ENCODE measurements around the gene TBC1D3. TPM values are rescaled to one million over a fixed set of nuclear protein-coding genes. Genes with fewer than 3 reads are reported as not detected.

TBC1D3 gene
- total and polyA plus RNA-seq, 9 of the 15 experiments (the other 6 are each of a cell fraction or from before 2014, with no cell fraction given): 0.08 to 1.9 (median 0.77) TPM

Small RNA genes lying within 50 kb of the gene (small RNA-seq; reads per million reads assigned to genes)
- gene RF00019 (not detected), gene RNA5SP526 (not detected)

Other genes with a start within 250 kb of the TBC1D3 start
Only the 7 nearest of the 8 such genes appear.
- gene TBC1D3L, start 203.5 kb downstream of the TBC1D3 start, total RNA-seq (2014; rRNA removed): 0.33 and 0.36 TPM in 2 replicates
- gene TBC1D3L, start 203.5 kb downstream of the TBC1D3 start, total RNA-seq (2014; rRNA removed; fragmentation: Illumina TruSeq; extraction: Trizol): 0.15 and 0.35 TPM in 2 replicates
- 0.40 and 0.45 TPM in 2 replicates for gene TBC1D3L, start 203.5 kb downstream of the TBC1D3 start, total RNA-seq (2015; rRNA removed; fragmentation: Illumina TruSeq; extraction: Trizol)
- 0.40 TPM in 1 of 2 replicates, not detected in the other for gene TBC1D3L, start 203.5 kb downstream of the TBC1D3 start, total RNA-seq (2021)
- 0.04 and 0.33 TPM in 2 replicates for gene TBC1D3L, start 203.5 kb downstream of the TBC1D3 start, polyA plus RNA-seq (2011; rRNA removed)
- gene TBC1D3L, start 203.5 kb downstream of the TBC1D3 start, polyA plus RNA-seq (2014; fragmentation: Illumina TruSeq; extraction: Trizol): 0.15 and 0.24 TPM in 2 replicates
- gene TBC1D3L, start 203.5 kb downstream of the TBC1D3 start, polyA plus RNA-seq (2014; fragmentation: Nextera tagmentation; extraction: Ambion mirVana): under 1 TPM in 1 of 2 experiments, not detected in 1; 0.03 TPM
- 0.68 and 1.3 TPM in 2 replicates for gene TBC1D3L, start 203.5 kb downstream of the TBC1D3 start, polyA plus RNA-seq (2014; rRNA removed)
- 0.20 and 0.23 TPM in 2 replicates for gene TBC1D3D, start 188.6 kb downstream of the TBC1D3 start, total RNA-seq (2014; rRNA removed)
- 0.10 and 0.29 TPM in 2 replicates for gene TBC1D3D, start 188.6 kb downstream of the TBC1D3 start, total RNA-seq (2014; rRNA removed; fragmentation: Illumina TruSeq; extraction: Trizol)
- 0.49 and 0.54 TPM in 2 replicates for gene TBC1D3D, start 188.6 kb downstream of the TBC1D3 start, total RNA-seq (2015; rRNA removed; fragmentation: Illumina TruSeq; extraction: Trizol)
- 0.24 and 0.67 TPM in 2 replicates for gene TBC1D3D, start 188.6 kb downstream of the TBC1D3 start, total RNA-seq (2021)
- 0.39 and 0.46 TPM in 2 replicates for gene TBC1D3D, start 188.6 kb downstream of the TBC1D3 start, polyA plus RNA-seq (2011; rRNA removed)
- 0.40 and 0.56 TPM in 2 replicates for gene TBC1D3D, start 188.6 kb downstream of the TBC1D3 start, polyA plus RNA-seq (2014; fragmentation: Illumina TruSeq; extraction: Trizol)
- under 1 TPM; 0.06 to 0.07 TPM for gene TBC1D3D, start 188.6 kb downstream of the TBC1D3 start, polyA plus RNA-seq (2014; fragmentation: Nextera tagmentation; extraction: Ambion mirVana)
- gene TBC1D3D, start 188.6 kb downstream of the TBC1D3 start, polyA plus RNA-seq (2014; rRNA removed): 0.73 and 0.80 TPM in 2 replicates
- not detected in 2 replicates for gene TBC1D3C, start 123.9 kb downstream of the TBC1D3 start, total RNA-seq (2014; rRNA removed)
- gene TBC1D3C, start 123.9 kb downstream of the TBC1D3 start, total RNA-seq (2014; rRNA removed; fragmentation: Illumina TruSeq; extraction: Trizol): not detected in 2 replicates
- not detected in 2 replicates for gene TBC1D3C, start 123.9 kb downstream of the TBC1D3 start, total RNA-seq (2015; rRNA removed; fragmentation: Illumina TruSeq; extraction: Trizol)
- not detected in 2 replicates for gene TBC1D3C, start 123.9 kb downstream of the TBC1D3 start, total RNA-seq (2021)
- gene TBC1D3C, start 123.9 kb downstream of the TBC1D3 start, polyA plus RNA-seq (2011; rRNA removed): not detected in 2 replicates
- not detected in 2 replicates for gene TBC1D3C, start 123.9 kb downstream of the TBC1D3 start, polyA plus RNA-seq (2014; fragmentation: Illumina TruSeq; extraction: Trizol)
- gene TBC1D3C, start 123.9 kb downstream of the TBC1D3 start, polyA plus RNA-seq (2014; fragmentation: Nextera tagmentation; extraction: Ambion mirVana): not detected
- not detected in 2 replicates for gene TBC1D3C, start 123.9 kb downstream of the TBC1D3 start, polyA plus RNA-seq (2014; rRNA removed)
- not detected in 2 replicates for gene TBC1D3E, start 64.6 kb downstream of the TBC1D3 start, total RNA-seq (2014; rRNA removed)
- not detected in 2 replicates for gene TBC1D3E, start 64.6 kb downstream of the TBC1D3 start, total RNA-seq (2014; rRNA removed; fragmentation: Illumina TruSeq; extraction: Trizol)
- gene TBC1D3E, start 64.6 kb downstream of the TBC1D3 start, total RNA-seq (2015; rRNA removed; fragmentation: Illumina TruSeq; extraction: Trizol): not detected in 2 replicates
- not detected in 2 replicates for gene TBC1D3E, start 64.6 kb downstream of the TBC1D3 start, total RNA-seq (2021)
- not detected in 2 replicates for gene TBC1D3E, start 64.6 kb downstream of the TBC1D3 start, polyA plus RNA-seq (2011; rRNA removed)
- not detected in 2 replicates for gene TBC1D3E, start 64.6 kb downstream of the TBC1D3 start, polyA plus RNA-seq (2014; fragmentation: Illumina TruSeq; extraction: Trizol)
- gene TBC1D3E, start 64.6 kb downstream of the TBC1D3 start, polyA plus RNA-seq (2014; fragmentation: Nextera tagmentation; extraction: Ambion mirVana): not detected
- 0.20 TPM in 1 of 2 replicates, not detected in the other for gene TBC1D3E, start 64.6 kb downstream of the TBC1D3 start, polyA plus RNA-seq (2014; rRNA removed)
- 64.5 and 66.1 TPM in 2 replicates for gene MRPL45, start 104.6 kb upstream of the TBC1D3 start, total RNA-seq (2014; rRNA removed)
- gene MRPL45, start 104.6 kb upstream of the TBC1D3 start, total RNA-seq (2014; rRNA removed; fragmentation: Illumina TruSeq; extraction: Trizol): 55.2 and 61.1 TPM in 2 replicates
- gene MRPL45, start 104.6 kb upstream of the TBC1D3 start, total RNA-seq (2015; rRNA removed; fragmentation: Illumina TruSeq; extraction: Trizol): 45.5 and 48.4 TPM in 2 replicates
- gene MRPL45, start 104.6 kb upstream of the TBC1D3 start, total RNA-seq (2021): 62.8 and 64.4 TPM in 2 replicates
- gene MRPL45, start 104.6 kb upstream of the TBC1D3 start, polyA plus RNA-seq (2011; rRNA removed): 83.6 and 120 TPM in 2 replicates
- gene MRPL45, start 104.6 kb upstream of the TBC1D3 start, polyA plus RNA-seq (2014; fragmentation: Illumina TruSeq; extraction: Trizol): 99.3 and 107 TPM in 2 replicates
- gene MRPL45, start 104.6 kb upstream of the TBC1D3 start, polyA plus RNA-seq (2014; fragmentation: Nextera tagmentation; extraction: Ambion mirVana): 100 to 1,000 TPM; 209 to 228 TPM
- 76.8 and 78.1 TPM in 2 replicates for gene MRPL45, start 104.6 kb upstream of the TBC1D3 start, polyA plus RNA-seq (2014; rRNA removed)
- gene GPR179, start 151.4 kb upstream of the TBC1D3 start, total RNA-seq (2014; rRNA removed): not detected in 2 replicates
- gene GPR179, start 151.4 kb upstream of the TBC1D3 start, total RNA-seq (2014; rRNA removed; fragmentation: Illumina TruSeq; extraction: Trizol): not detected in 2 replicates
- not detected in 2 replicates for gene GPR179, start 151.4 kb upstream of the TBC1D3 start, total RNA-seq (2015; rRNA removed; fragmentation: Illumina TruSeq; extraction: Trizol)
- not detected in 2 replicates for gene GPR179, start 151.4 kb upstream of the TBC1D3 start, total RNA-seq (2021)
- not detected in 2 replicates for gene GPR179, start 151.4 kb upstream of the TBC1D3 start, polyA plus RNA-seq (2011; rRNA removed)
- not detected in 2 replicates for gene GPR179, start 151.4 kb upstream of the TBC1D3 start, polyA plus RNA-seq (2014; fragmentation: Illumina TruSeq; extraction: Trizol)
- not detected for gene GPR179, start 151.4 kb upstream of the TBC1D3 start, polyA plus RNA-seq (2014; fragmentation: Nextera tagmentation; extraction: Ambion mirVana)
- gene GPR179, start 151.4 kb upstream of the TBC1D3 start, polyA plus RNA-seq (2014; rRNA removed): not detected in 2 replicates
- 4.2 and 6.0 TPM in 2 replicates for gene SOCS7, start 159.3 kb upstream of the TBC1D3 start, total RNA-seq (2014; rRNA removed)
- gene SOCS7, start 159.3 kb upstream of the TBC1D3 start, total RNA-seq (2014; rRNA removed; fragmentation: Illumina TruSeq; extraction: Trizol): 9.9 and 10.5 TPM in 2 replicates
- 9.5 and 10.3 TPM in 2 replicates for gene SOCS7, start 159.3 kb upstream of the TBC1D3 start, total RNA-seq (2015; rRNA removed; fragmentation: Illumina TruSeq; extraction: Trizol)
- gene SOCS7, start 159.3 kb upstream of the TBC1D3 start, total RNA-seq (2021): 11.6 and 14.5 TPM in 2 replicates
- gene SOCS7, start 159.3 kb upstream of the TBC1D3 start, polyA plus RNA-seq (2011; rRNA removed): 5.4 and 8.2 TPM in 2 replicates
- gene SOCS7, start 159.3 kb upstream of the TBC1D3 start, polyA plus RNA-seq (2014; fragmentation: Illumina TruSeq; extraction: Trizol): 7.9 and 10.2 TPM in 2 replicates
- 1 to 10 TPM in 1 of 2 experiments, under 1 TPM in 1; 0.94 to 1.3 TPM for gene SOCS7, start 159.3 kb upstream of the TBC1D3 start, polyA plus RNA-seq (2014; fragmentation: Nextera tagmentation; extraction: Ambion mirVana)
- gene SOCS7, start 159.3 kb upstream of the TBC1D3 start, polyA plus RNA-seq (2014; rRNA removed): 5.4 TPM in 2 replicates